GM18867 (cell line): ENCODE data around the gene RAP1B.
A peak's percentile ranks its signal among the peaks of the same experiment; 100 is the strongest.

Source experiments
- ATAC-seq: cut with Tn5 transposase; IDR thresholded peaks from one replicate; pipeline ENCODE4 v1.9.1; 2021; ENCODE audit warnings: mild to moderate bottlenecking, moderate library complexity; ENCODE audit not compliant: unreplicated experiment

Gene RAP1B

DNA sequence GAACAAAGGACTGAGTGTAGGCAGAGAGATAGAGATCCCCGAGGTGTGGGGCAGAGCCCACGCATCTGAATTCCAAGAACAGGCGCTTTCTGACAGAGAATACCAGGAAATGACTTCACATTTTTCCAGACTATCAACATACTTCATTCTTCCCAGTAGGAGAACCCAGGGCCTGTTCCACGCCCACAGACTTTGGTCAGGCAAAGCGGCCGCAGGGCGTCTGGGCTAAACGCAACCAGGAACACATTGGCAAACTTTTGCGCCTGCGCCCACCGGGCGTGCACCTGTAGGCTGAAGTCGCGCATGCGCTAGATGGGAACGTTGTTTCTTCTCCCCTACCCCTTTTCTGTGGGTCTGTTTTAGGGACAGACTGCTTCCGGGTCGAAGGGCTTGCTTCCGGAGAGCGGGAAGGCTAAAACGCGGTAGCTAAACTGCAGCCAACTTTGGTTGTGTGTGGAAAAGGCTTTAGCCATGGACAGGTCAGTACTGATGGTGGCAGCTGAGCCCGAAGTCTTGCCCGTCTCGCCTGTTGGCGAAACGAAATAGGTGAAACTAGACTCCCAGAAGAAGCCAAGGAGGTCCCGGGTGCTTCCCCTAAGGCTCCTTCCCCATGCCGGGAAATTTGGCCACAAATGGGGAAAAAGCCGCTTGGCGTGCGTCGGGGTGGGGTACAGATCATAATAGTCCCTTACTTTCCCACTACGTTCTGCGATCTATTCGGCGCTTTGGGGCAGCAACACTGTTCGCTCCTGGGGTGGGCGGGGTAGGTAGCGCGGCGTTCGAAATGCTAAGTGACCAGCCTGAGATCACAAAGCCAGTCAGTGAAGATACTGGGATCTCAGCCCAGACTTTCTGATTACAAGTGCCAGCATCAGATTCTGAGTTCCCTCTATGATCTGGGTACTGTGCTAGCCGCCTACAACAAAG lies 76.2 kb downstream of the RAP1B start, which contains the start of gene NUP107:
Gene NUP107, plus strand, starts transcription at position 384 of the 927 bp plus-strand sequence. Its CDS starts 88 bp downstream, at position 472.
- peak; percentile 95 for ATAC-seq

- ATAC-seq, result no peak
These were observed 84.8 kb downstream of the RAP1B start for GRCh38 chr12:68695454-68695853.

DNA sequence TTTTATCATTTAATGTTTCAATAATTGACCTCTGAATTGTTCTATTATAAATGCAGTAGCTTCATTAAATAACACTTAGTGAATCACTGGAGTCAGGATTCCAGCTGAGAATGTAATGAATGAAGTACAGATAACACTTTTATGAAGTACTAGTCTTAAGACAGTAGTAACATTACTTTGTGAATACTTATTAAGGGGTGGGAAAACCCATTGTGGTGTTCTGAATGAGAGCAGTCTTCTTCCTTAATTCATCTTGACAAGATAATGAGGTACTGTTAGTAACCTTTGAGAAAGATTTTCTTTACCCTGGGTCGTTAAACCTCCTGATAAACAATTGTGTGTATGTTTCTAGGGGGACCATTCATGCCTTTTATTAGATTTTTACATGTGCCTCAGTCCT lies 88.8 kb downstream of the RAP1B start:
- no peak for ATAC-seq
